ENCODE results near the gene RAPGEFL1.

DNA sequence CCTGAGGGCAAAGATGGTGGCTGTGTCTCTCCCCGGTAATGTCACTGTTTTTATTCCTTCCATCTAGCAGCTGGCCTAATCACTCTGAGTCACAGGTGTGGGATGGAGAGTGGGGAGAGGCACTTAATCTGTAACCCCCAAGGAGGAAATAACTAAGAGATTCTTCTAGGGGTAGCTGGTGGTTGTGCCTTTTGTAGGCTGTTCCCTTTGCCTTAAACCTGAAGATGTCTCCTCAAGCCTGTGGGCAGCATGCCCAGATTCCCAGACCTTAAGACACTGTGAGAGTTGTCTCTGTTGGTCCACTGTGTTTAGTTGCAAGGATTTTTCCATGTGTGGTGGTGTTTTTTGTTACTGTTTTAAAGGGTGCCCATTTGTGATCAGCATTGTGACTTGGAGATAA is 5.5 kb upstream of the RAPGEFL1 start:
- TF ChIP-seq, protein P1, sequence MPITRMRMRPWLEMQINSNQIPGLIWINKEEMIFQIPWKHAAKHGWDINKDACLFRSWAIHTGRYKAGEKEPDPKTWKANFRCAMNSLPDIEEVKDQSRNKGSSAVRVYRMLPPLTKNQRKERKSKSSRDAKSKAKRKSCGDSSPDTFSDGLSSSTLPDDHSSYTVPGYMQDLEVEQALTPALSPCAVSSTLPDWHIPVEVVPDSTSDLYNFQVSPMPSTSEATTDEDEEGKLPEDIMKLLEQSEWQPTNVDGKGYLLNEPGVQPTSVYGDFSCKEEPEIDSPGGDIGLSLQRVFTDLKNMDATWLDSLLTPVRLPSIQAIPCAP (CRISPR knock-in tag; IDR thresholded peaks at IDR 0.05) = no peak
- no peak for TF ChIP-seq NR1H2 (CRISPR knock-in tag; IDR thresholded peaks at IDR 0.05)
